Measurements from ENCODE around the gene RGS2.

The RGS2 gene

GRCh38 chr1:192808518-192809306 is at the start of gene RGS2:
RGS2 (plus strand) TSS chr1:192809039; CDS start chr1:192809072, 33 bp downstream.
- peak; percentile 89 for DNase-seq

GRCh38 chr1:192759104-192759503 is 49.7 kb upstream of the RGS2 start:
- no peak for DNase-seq

- no peak for DNase-seq
These were observed 46.6 kb upstream of the RGS2 start for GRCh38 chr1:192762265-192762664.

GRCh38 chr1:192763243-192763642 is 45.6 kb upstream of the RGS2 start:
- no peak for DNase-seq

GRCh38 chr1:192763756-192764155 is 45.1 kb upstream of the RGS2 start:
- DNase-seq = no peak

- no peak for DNase-seq
These were observed 44.2 kb upstream of the RGS2 start for GRCh38 chr1:192764675-192765074.

GRCh38 chr1:192766009-192766625 is 42.7 kb upstream of the RGS2 start:
- no peak for DNase-seq

GRCh38 chr1:192766876-192767275 is 42.0 kb upstream of the RGS2 start:
- DNase-seq = no peak

GRCh38 chr1:192767798-192768197 is 41.0 kb upstream of the RGS2 start:
- DNase-seq = no peak

GRCh38 chr1:192768463-192768862 is 40.4 kb upstream of the RGS2 start:
- no peak for DNase-seq

GRCh38 chr1:192771341-192771740 is 37.5 kb upstream of the RGS2 start:
- DNase-seq = no peak

- no peak for DNase-seq
These were observed 33.2 kb upstream of the RGS2 start for GRCh38 chr1:192775631-192776030.

- no peak for DNase-seq
These were observed 32.6 kb upstream of the RGS2 start for GRCh38 chr1:192776206-192776605.

GRCh38 chr1:192776998-192777397 is 31.8 kb upstream of the RGS2 start:
- DNase-seq = no peak

- DNase-seq = no peak
These were observed 25.0 kb upstream of the RGS2 start for GRCh38 chr1:192783791-192784190.

- DNase-seq = no peak
These were observed 24.4 kb upstream of the RGS2 start for GRCh38 chr1:192784397-192784796.

GRCh38 chr1:192786576-192786975 is 22.3 kb upstream of the RGS2 start:
- no peak for DNase-seq

GRCh38 chr1:192787914-192788585 is 20.8 kb upstream of the RGS2 start:
- DNase-seq = no peak

- no peak for DNase-seq
These were observed 19.0 kb upstream of the RGS2 start for GRCh38 chr1:192789871-192790270.

GRCh38 chr1:192792628-192793027 is 16.2 kb upstream of the RGS2 start:
- DNase-seq = no peak

- DNase-seq = no peak
These were observed 14.7 kb upstream of the RGS2 start for GRCh38 chr1:192793983-192794767.

GRCh38 chr1:192794768-192795035 is 14.1 kb upstream of the RGS2 start:
- DNase-seq = no peak

GRCh38 chr1:192795916-192796618 is 12.8 kb upstream of the RGS2 start:
- no peak for DNase-seq

Data from stimulated activated CD8-positive, alpha-beta memory T cell treated with anti-CD3 and anti-CD28 coated beads, Interleukin-4, amount 100 ng/mL, for 48 hours (primary cell).